ENCODE data around the gene PPFIA2.

The PPFIA2 gene

DNA sequence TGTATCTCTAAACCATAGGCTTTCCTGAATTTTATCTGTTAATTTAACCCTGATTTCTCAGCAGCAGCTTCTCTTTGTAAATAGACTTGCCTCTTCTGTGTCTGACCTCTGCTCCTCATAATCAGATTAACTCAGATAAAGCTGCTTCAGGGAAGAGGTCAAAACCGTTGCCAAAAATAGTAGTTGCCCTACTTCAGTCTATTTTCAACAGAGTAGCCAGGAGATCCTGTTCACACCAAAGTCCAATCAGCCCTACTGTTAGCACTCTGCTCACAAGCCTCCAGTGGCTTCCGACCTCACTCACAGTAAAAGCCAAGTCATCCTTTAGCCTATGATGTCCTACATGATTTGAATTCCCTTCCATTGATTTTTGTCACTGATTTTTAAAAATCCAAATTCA is 258.4 kb downstream of the PPFIA2 start:
- TF ChIP-seq, protein P1, sequence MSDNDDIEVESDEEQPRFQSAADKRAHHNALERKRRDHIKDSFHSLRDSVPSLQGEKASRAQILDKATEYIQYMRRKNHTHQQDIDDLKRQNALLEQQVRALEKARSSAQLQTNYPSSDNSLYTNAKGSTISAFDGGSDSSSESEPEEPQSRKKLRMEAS (IDR thresholded peaks at IDR 0.05) = no peak

DNA sequence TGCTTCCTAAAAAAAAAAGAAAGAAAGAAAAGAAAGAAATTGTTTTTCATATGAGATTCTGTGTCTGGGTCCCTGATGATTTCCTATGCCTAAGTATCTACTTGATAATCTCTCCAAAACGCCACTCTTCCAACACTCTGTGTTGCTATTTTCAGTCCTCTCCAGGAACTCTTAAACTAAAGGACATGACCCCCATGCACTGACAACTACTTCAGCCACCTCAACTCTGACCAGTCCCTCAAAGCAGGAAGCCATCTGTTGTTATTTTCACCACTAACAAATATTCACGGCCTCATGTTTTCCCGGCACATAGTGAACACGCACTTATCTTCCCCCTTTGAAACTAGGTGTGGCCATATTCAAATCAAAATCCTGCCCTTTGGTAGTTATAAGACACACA is 259.3 kb downstream of the PPFIA2 start:
- TF ChIP-seq TCF12 (IDR thresholded peaks at IDR 0.05; ENCODE audit: low read depth) = no peak
- TF ChIP-seq NFIC (IDR thresholded peaks at IDR 0.05) = no peak
- no peak for TF ChIP-seq EGR1 (IDR thresholded peaks at IDR 0.05)
- TF ChIP-seq, protein P2, sequence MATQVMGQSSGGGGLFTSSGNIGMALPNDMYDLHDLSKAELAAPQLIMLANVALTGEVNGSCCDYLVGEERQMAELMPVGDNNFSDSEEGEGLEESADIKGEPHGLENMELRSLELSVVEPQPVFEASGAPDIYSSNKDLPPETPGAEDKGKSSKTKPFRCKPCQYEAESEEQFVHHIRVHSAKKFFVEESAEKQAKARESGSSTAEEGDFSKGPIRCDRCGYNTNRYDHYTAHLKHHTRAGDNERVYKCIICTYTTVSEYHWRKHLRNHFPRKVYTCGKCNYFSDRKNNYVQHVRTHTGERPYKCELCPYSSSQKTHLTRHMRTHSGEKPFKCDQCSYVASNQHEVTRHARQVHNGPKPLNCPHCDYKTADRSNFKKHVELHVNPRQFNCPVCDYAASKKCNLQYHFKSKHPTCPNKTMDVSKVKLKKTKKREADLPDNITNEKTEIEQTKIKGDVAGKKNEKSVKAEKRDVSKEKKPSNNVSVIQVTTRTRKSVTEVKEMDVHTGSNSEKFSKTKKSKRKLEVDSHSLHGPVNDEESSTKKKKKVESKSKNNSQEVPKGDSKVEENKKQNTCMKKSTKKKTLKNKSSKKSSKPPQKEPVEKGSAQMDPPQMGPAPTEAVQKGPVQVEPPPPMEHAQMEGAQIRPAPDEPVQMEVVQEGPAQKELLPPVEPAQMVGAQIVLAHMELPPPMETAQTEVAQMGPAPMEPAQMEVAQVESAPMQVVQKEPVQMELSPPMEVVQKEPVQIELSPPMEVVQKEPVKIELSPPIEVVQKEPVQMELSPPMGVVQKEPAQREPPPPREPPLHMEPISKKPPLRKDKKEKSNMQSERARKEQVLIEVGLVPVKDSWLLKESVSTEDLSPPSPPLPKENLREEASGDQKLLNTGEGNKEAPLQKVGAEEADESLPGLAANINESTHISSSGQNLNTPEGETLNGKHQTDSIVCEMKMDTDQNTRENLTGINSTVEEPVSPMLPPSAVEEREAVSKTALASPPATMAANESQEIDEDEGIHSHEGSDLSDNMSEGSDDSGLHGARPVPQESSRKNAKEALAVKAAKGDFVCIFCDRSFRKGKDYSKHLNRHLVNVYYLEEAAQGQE (IDR thresholded peaks at IDR 0.05; ENCODE audit: low read depth) = no peak
- no peak for TF ChIP-seq TAF1 (IDR thresholded peaks at IDR 0.05; ENCODE audit: low read depth)
- TF ChIP-seq, protein P1 (IDR thresholded peaks at IDR 0.05) = no peak
- TF ChIP-seq ZBTB7A (IDR thresholded peaks at IDR 0.05; ENCODE audit: low read depth) = no peak

DNA sequence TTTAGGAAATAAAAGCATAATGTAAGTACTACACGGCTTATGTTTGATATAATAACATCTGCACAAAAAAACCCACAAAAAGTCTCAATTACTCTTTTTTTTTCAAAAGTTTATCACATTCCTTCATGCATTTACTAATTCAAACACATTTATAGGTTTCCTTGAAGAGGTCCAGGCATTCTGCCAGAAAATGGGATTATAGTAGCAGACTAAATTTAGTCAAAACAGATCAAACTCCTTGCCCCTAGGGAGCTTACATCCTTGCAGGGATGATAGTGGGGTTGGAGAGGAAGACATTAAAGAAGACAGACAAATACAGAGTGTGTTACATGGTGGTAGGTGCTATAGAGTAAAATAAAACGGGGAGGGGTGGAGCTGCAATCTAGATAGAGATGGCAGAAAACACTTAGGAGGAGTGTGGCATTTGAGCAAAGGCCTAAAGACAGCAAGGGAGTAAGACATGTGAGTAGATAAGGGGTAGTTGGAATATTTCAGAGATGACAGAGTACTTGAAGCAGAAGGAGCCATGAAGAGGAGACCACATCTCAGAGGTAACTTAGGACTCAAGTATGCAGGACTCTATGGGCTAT is 266.9 kb downstream of the PPFIA2 start:
- TF ChIP-seq NFIC (IDR thresholded peaks at IDR 0.05) = no peak
- no peak for TF ChIP-seq ZBTB7A (IDR thresholded peaks at IDR 0.05; ENCODE audit: low read depth)
- TF ChIP-seq, protein P3, sequence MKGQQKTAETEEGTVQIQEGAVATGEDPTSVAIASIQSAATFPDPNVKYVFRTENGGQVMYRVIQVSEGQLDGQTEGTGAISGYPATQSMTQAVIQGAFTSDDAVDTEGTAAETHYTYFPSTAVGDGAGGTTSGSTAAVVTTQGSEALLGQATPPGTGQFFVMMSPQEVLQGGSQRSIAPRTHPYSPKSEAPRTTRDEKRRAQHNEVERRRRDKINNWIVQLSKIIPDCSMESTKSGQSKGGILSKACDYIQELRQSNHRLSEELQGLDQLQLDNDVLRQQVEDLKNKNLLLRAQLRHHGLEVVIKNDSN (IDR thresholded peaks at IDR 0.05) = no peak
- TF ChIP-seq YY1 (IDR thresholded peaks at IDR 0.05; ENCODE audit: low read depth) = no peak
- TF ChIP-seq CREB1 (IDR thresholded peaks at IDR 0.05; ENCODE audit: low read depth) = no peak
- TF ChIP-seq TAF1 (IDR thresholded peaks at IDR 0.05; ENCODE audit: low read depth) = no peak
- no peak for TF ChIP-seq RAD21 (IDR thresholded peaks at IDR 0.05; ENCODE audit: low read depth)
- no peak for TF ChIP-seq CEBPB (IDR thresholded peaks at IDR 0.05)
- TF ChIP-seq, protein P2 (IDR thresholded peaks at IDR 0.05; ENCODE audit: low read depth) = no peak
- TF ChIP-seq TEAD4 (IDR thresholded peaks at IDR 0.05) = no peak
- no peak for TF ChIP-seq EP300 (IDR thresholded peaks at IDR 0.05; ENCODE audit: borderline replicate concordance)
- TF ChIP-seq, protein P1 (IDR thresholded peaks at IDR 0.05) = no peak
- TF ChIP-seq TCF12 (IDR thresholded peaks at IDR 0.05; ENCODE audit: low read depth) = no peak
- no peak for TF ChIP-seq EGR1 (IDR thresholded peaks at IDR 0.05)
- TF ChIP-seq FOXM1 (IDR thresholded peaks at IDR 0.05; ENCODE audit: borderline replicate concordance, low read depth) = no peak

DNA sequence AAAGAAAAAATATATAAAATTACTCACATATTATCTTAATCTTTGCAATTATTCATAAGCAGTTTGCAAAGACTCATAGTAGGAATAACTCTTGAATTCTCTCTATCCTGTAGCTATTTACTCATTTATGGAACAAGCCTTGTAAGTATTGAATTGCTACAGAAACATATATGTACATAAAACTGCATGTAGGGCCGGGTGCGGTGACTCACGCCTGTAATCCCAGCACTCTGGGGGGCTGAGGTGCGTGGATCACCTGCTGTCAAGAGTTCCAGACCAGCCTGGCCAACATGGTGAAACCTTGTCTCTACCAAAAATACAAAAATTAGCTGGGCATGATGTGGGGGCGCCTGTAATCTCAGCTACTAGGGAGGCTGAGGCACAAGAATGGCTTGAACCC is 286.2 kb downstream of the PPFIA2 start:
- TF ChIP-seq TCF12 (IDR thresholded peaks at IDR 0.05; ENCODE audit: low read depth) (no peak), NFIC (IDR thresholded peaks at IDR 0.05) (no peak), YY1 (IDR thresholded peaks at IDR 0.05; ENCODE audit: low read depth) (no peak), TEAD4 (IDR thresholded peaks at IDR 0.05) (no peak), ZBTB7A (IDR thresholded peaks at IDR 0.05; ENCODE audit: low read depth) (no peak), CEBPB (IDR thresholded peaks at IDR 0.05) (no peak), RAD21 (IDR thresholded peaks at IDR 0.05; ENCODE audit: low read depth) (no peak), EP300 (IDR thresholded peaks at IDR 0.05; ENCODE audit: borderline replicate concordance) (no peak), TAF1 (IDR thresholded peaks at IDR 0.05; ENCODE audit: low read depth) (no peak), FOXM1 (IDR thresholded peaks at IDR 0.05; ENCODE audit: borderline replicate concordance, low read depth) (no peak), EGR1 (IDR thresholded peaks at IDR 0.05) (no peak)
- TF ChIP-seq, protein P2 (IDR thresholded peaks at IDR 0.05; ENCODE audit: low read depth) = no peak
- TF ChIP-seq, protein P3 (IDR thresholded peaks at IDR 0.05) = no peak
- TF ChIP-seq, protein P1 (IDR thresholded peaks at IDR 0.05) = no peak
